ENCODE data around the gene SPAG16.

Gene SPAG16

DNA sequence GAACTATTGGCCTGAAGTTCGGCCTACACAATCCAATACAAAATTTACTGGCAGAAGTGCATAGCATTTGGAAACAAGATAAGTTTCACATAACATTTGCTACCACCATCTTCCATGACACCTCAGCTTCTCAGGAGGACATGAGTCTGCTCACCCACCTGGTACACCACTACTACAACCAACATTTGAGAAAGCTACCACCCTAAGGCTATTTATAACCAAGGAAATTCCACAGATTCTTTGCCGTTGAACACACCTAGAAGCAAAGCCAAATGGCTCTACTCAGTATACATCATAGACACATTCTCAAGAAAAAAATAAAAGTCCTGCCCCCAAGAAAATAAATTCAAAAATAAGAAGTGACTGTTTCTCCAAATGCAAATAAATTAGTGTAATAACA lies 145.3 kb downstream of the SPAG16 start:
- H3K4me3 ChIP-seq (ENCODE audit: low read length): no peak overlapping the region
- H3K27me3 ChIP-seq (ENCODE audit: low read depth, low read length): no peaks in the 10 kb centered on the region
- no peak overlapping the region for H2AFZ ChIP-seq (ENCODE audit: low read depth, low read length)
- H3K79me2 ChIP-seq (ENCODE audit: low read length): no peaks in the 10 kb centered on the region
- no peak overlapping the region for H3K9ac ChIP-seq (ENCODE audit: low read length)
- no peaks in the 10 kb centered on the region for H4K20me1 ChIP-seq (ENCODE audit: insufficient read depth, low read length)
- H3K4me2 ChIP-seq (ENCODE audit: low read length): no peak overlapping the region
- H3K9me3 ChIP-seq (ENCODE audit: insufficient read depth, low read length): peaks cover 8% of the 10 kb centered on the region; the same call in 1 of the 2 replicates
- no peak overlapping the region for H3K27ac ChIP-seq (ENCODE audit: low read length)
- TF ChIP-seq EZH2phosphoT487 (IDR thresholded peaks at IDR 0.05; ENCODE audit: low read depth): no peak
- TF ChIP-seq, protein P1, sequence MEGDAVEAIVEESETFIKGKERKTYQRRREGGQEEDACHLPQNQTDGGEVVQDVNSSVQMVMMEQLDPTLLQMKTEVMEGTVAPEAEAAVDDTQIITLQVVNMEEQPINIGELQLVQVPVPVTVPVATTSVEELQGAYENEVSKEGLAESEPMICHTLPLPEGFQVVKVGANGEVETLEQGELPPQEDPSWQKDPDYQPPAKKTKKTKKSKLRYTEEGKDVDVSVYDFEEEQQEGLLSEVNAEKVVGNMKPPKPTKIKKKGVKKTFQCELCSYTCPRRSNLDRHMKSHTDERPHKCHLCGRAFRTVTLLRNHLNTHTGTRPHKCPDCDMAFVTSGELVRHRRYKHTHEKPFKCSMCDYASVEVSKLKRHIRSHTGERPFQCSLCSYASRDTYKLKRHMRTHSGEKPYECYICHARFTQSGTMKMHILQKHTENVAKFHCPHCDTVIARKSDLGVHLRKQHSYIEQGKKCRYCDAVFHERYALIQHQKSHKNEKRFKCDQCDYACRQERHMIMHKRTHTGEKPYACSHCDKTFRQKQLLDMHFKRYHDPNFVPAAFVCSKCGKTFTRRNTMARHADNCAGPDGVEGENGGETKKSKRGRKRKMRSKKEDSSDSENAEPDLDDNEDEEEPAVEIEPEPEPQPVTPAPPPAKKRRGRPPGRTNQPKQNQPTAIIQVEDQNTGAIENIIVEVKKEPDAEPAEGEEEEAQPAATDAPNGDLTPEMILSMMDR (IDR thresholded peaks at IDR 0.05; ENCODE audit: low read depth, low read length): no peak
- H3K4me1 ChIP-seq (ENCODE audit: low read length): no peaks in the 10 kb centered on the region
- H3K36me3 ChIP-seq (replicated peaks; ENCODE audit: low read depth, low read length): no peaks in the 10 kb centered on the region

DNA sequence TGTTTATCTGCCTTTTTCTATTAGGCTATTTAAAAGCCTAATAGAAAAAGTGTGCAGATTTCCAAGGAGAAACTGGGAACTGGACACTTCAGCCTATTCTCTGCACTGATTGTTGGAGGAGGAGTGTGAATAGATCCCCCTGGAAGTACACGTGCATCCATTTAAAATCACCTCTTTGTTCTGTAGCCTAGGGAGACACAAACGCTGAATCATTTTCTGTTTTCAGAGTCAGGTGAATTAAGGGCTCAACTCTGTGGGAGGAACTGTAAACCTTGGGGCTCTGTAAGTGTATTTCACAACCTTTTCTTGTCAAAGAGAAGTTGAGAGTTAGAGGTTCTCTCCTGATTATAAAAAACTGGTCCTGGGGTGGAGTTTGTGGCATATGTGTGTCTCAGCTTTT lies 159.7 kb downstream of the SPAG16 start:
- no peak overlapping the region for H3K4me3 ChIP-seq (ENCODE audit: low read length)
- H3K4me2 ChIP-seq (ENCODE audit: low read length): no peak overlapping the region
- H2AFZ ChIP-seq (ENCODE audit: low read depth, low read length): no peak overlapping the region
- no peaks in the 10 kb centered on the region for H3K27me3 ChIP-seq (ENCODE audit: low read depth, low read length)
- H3K79me2 ChIP-seq (ENCODE audit: low read length): no peaks in the 10 kb centered on the region
- H3K9me3 ChIP-seq (ENCODE audit: insufficient read depth, low read length): no peaks in the 10 kb centered on the region
- H4K20me1 ChIP-seq (ENCODE audit: insufficient read depth, low read length): no peaks in the 10 kb centered on the region
- TF ChIP-seq, protein P1 (IDR thresholded peaks at IDR 0.05; ENCODE audit: low read depth, low read length): no peak
- no peak for TF ChIP-seq EZH2phosphoT487 (IDR thresholded peaks at IDR 0.05; ENCODE audit: low read depth)
- H3K27ac ChIP-seq (ENCODE audit: low read length): no peak overlapping the region
- no peaks in the 10 kb centered on the region for H3K36me3 ChIP-seq (replicated peaks; ENCODE audit: low read depth, low read length)
- H3K4me1 ChIP-seq (ENCODE audit: low read length): no peaks in the 10 kb centered on the region
- no peak overlapping the region for H3K9ac ChIP-seq (ENCODE audit: low read length)

DNA sequence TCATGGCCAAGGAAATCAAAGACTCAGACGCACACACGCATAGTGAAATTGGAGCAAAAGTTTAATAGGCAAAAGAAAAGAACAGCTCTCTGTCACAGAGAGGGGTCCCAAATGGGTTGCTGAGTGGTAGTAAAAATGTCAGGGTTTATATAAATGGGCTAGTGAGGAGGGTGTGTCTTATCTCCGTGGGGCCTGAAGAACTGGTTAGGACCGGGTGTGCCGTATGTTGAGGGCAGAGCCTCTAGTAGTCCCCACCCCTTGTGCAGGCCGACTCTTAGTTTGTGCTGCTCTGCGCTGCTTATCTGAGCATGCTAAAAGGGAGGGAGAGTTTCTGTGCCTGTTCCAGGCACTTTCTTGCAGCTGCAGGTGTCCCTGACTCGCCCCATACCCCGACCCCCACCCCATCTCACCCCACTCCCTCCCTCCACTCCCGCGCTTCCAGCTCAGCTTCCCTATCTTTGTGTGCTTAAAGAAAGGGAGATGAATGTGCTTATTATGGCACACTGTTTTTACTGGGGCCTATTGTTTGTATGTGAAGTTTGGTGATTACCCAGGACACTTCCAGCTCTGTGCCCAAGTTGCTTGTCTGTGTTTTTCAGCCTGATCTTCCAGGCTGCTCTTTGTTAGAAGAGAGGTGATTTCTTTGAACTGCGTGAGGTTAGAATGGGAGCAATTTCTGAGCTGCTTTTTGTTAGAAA lies 167.4 kb downstream of the SPAG16 start:
- Histone ChIP-seq H3K9ac (ENCODE audit: low read length) (no peak overlapping the region), H3K27ac (ENCODE audit: low read length) (no peak overlapping the region), H3K79me2 (ENCODE audit: low read length) (no peaks in the 10 kb centered on the region), H2AFZ (ENCODE audit: low read depth, low read length) (no peak overlapping the region), H3K36me3 (replicated peaks; ENCODE audit: low read depth, low read length) (no peaks in the 10 kb centered on the region), H3K4me1 (ENCODE audit: low read length) (no peaks in the 10 kb centered on the region), H3K27me3 (ENCODE audit: low read depth, low read length) (no peaks in the 10 kb centered on the region), H3K9me3 (ENCODE audit: insufficient read depth, low read length) (no peaks in the 10 kb centered on the region), H3K4me2 (ENCODE audit: low read length) (no peak overlapping the region), H3K4me3 (ENCODE audit: low read length) (no peak overlapping the region), H4K20me1 (ENCODE audit: insufficient read depth, low read length) (no peaks in the 10 kb centered on the region)
- no peak for TF ChIP-seq EZH2phosphoT487 (IDR thresholded peaks at IDR 0.05; ENCODE audit: low read depth)
- TF ChIP-seq, protein P1 (IDR thresholded peaks at IDR 0.05; ENCODE audit: low read depth, low read length): no peak

DNA sequence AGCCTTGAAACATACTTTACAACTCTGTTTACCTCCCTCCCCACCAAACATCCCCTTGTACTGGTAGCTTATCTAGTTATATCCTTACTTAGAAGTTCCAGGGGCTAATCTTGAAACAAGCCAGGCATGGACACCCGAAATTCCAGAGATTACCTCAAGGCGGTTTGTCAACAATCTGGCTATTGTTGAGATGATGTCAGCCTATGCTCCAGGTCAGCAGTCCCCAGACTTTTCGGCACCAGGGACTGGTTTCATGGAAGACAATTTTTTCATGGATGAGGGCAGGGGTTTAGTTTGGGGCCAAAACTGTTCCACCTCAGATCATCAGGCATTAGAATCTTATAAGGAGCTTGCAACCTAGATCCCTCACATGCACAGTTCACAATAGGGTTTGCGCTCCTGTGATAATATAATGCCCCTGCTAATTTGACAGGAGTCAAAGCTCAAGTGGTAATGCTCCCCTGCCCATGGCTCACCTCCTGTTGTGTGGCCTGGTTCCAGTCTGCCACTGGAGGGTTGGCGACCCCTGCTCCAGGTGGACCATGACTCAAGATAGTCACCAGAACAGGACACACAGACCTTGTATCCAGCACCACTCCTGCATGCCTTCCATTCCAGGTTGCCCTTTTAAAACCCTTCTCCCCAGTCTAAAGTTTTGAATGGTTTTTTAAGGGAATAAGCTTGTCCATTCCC lies 171.2 kb downstream of the SPAG16 start:
- Histone ChIP-seq H3K4me2 (ENCODE audit: low read length) (no peak overlapping the region), H3K9ac (ENCODE audit: low read length) (no peak overlapping the region), H2AFZ (ENCODE audit: low read depth, low read length) (no peak overlapping the region), H4K20me1 (ENCODE audit: insufficient read depth, low read length) (no peaks in the 10 kb centered on the region), H3K4me1 (ENCODE audit: low read length) (no peaks in the 10 kb centered on the region), H3K9me3 (ENCODE audit: insufficient read depth, low read length) (no peaks in the 10 kb centered on the region), H3K27ac (ENCODE audit: low read length) (no peak overlapping the region), H3K27me3 (ENCODE audit: low read depth, low read length) (no peaks in the 10 kb centered on the region), H3K36me3 (replicated peaks; ENCODE audit: low read depth, low read length) (no peaks in the 10 kb centered on the region), H3K4me3 (ENCODE audit: low read length) (no peak overlapping the region), H3K79me2 (ENCODE audit: low read length) (no peaks in the 10 kb centered on the region)
- TF ChIP-seq EZH2phosphoT487 (IDR thresholded peaks at IDR 0.05; ENCODE audit: low read depth): no peak
- TF ChIP-seq, protein P1 (IDR thresholded peaks at IDR 0.05; ENCODE audit: low read depth, low read length): no peak
